GM10847 (cell line): ENCODE data around the gene NSL1.

Experiments used
- POLR2A ChIP-seq: IDR thresholded peaks from 2 replicates; pipeline ENCODE4 v1.6.1; 2011; ENCODE audit not compliant: insufficient read length; ENCODE audit errors: extremely low read depth

NSL1 gene

DNA sequence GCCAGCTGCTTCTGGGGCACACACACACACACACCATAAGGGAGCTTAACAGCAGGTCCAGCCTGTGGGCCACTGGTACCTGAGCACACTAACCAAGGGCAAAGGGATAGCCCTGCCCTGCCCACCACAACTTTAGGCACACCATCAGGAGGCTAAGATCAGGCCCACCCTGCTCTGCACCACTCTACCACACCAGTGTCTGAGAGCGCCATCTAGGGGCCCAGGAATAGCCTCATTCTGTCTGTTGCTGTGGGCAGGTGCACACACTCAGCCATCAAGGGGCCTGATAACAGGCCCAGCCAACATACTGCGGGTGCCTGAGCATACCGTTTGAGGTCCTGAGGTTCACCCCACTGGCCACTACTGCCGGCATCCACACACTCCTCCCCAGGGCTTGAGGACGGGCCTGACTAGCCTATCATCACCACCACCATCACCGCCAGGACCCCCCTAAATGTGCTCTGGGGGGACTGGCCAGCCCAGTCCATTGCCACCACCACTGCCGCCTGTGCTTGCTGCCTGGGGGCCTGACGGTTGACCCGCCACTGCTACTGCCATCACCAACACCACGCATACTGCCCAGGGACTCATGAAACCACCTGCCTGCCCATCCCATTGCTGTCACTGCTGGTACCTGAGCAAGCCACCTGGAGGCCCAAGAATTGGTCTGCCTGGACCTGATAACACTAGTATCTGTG is 31.3 kb downstream of the NSL1 start:
- no peak for TF ChIP-seq POLR2A

DNA sequence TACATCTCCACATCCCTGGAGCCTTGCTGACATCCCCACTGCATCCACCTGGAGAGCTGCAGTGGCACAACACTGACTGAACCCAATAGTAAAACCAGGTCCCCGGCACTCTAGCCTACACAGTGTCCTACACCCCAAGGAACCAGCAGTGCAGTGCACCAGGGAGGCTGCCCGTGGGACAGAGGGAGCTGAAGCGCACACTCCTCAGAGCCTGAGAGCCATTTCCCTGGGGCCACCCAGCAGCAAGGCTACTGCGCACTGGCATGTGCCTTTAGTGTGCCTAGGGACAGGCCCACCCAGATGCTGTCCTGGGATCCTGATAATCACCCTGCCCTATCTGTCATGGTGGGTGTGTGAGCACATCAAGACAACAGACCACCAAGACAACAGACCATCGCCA is 31.9 kb downstream of the NSL1 start:
- TF ChIP-seq POLR2A = no peak

DNA sequence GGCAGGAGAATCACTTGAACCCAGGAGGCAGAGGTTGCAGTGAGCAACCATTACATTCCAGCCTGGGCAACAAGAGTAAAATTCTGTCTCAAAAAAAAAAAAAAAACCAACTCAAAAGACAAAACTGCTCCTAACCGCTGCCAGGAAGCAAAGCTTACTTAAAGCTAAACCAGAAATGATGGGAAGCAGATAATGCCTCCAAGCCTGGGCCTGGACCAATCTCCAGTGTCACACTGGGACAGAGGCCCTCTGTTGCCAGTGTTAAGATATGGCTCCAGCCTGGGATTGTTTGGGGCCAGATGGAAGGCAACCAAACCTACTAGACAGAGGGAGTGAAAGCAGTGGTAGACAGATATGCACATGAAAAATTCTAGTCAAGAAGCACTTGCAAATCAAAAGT is 36.9 kb downstream of the NSL1 start:
- TF ChIP-seq POLR2A = no peak

DNA sequence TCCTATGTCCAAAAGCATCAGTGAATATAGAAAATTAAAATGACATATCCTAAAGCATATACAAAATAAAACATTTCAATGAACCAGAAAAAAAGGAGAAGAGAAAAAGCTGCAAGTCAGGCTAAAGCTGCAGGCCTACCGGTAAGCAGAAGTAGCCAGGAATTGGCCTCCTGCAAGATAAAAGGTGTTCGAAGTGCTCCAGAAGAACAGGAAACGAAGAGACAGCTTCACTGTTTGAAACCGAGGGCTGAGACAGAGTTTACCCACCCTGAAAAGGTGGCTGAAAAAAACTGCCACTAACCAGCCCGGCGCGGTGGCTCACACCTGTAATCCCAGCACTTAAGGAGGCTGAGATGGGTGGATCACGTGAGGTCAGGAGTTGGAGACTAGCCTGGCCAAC is 37.4 kb downstream of the NSL1 start:
- no peak for TF ChIP-seq POLR2A

DNA sequence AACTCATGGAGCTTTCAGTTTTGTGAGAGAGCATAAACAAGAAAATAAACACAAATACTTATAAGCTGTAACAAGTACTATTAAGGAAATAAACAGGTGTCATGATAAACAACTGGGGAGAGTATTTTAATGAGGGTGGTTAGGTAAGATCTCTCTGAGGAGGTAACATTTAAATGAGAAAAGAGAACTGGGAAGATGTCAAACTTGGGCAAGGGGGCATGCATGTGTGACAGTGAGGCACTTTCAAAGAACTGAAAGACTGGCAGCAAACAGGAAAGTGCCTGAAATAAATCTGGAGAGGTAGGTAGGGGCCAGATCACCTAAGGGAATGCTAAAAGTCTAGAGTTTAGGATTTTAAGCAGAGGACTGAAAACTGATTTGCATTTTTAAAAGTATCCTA is 37.8 kb downstream of the NSL1 start:
- TF ChIP-seq POLR2A = no peak

DNA sequence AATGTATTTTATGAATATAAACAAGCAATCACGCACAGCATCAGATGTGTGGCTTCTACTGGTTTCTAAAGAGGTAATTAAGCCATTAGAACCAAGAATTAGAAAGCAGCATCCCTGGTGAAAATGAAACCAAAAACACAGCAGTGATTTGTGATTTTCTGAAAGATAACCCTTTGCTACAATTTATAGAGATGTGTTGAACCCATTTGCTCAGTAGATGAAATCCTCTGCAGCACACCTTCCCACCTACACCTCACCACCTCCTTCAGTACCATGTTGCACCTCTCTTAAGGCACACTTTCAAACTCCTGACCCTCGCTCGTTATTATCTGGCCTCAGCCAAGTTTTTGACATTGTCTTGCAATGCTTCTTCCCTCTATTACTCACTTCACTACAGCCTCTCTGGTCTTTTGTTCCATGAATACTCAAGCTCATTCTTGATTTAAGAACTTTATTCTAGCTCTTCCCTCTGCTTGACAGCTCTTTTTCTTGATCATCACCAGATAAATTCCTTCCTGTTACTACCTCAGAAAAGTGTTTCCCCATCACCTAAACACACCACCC is 38.6 kb downstream of the NSL1 start:
- TF ChIP-seq POLR2A = no peak

DNA sequence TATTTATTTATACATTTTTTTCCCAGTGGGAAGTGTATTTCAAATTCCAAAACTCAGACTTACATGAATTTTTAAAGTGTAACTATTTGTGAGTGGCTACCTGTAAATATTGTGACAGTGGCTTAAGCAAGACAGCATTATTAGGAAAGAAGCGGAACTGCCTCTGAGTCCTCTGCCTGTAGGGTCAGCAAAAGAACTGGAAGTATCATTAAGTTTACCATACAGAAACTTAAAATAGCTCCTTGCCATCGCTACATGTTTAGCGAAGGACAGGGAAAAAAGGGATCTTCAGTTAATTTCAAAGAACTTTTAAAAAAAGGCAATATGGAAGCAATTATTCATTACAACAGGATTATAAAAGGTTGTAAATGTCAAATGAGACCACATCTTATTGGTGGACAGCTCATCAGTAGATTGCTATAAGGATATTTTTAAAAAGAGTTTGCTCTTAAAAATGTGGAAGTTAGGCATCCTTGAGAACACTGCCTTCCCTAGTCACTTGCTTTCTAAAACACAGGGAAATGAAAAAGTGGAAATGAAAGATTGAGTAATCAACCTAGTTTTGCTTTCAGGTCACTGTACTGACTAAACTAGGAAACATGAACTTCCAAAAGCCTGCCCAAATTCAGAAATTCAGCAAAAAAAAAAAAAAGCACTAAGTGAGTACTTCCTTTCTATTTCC is 39.2 kb downstream of the NSL1 start:
- TF ChIP-seq POLR2A = no peak

DNA sequence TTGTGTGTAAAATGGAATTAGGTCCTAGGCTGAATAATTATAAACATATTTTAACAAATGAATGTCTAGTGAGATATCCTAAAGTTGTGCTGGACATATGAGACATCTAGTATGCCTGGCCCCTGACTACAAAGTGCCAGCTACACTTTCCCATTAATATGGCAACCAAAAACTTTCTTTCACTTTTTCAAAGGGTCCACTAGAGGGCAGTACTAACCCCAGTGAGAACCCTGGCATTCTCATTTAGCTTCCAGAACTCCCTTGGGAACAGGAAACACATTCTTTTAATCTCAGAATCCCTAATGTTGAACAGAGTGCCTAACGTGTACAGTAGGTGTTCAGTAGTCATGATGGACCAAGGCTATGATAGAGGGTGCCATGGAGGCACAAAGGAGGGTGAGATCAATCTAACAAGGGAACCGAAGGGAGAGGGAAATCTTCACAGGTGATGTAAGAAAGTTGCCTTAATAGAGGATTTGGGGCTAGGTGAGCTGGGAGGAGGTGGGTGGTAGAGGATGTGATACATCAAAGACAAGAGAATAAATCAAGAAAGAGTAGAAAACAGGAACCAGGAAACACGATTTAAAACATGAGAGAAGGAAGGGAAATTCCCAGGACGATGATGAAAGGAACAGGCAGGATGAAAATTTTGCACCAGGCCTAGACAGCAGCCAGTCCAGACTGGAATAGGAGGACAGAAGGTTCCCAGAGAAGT is 41.6 kb downstream of the NSL1 start:
- TF ChIP-seq POLR2A = no peak

DNA sequence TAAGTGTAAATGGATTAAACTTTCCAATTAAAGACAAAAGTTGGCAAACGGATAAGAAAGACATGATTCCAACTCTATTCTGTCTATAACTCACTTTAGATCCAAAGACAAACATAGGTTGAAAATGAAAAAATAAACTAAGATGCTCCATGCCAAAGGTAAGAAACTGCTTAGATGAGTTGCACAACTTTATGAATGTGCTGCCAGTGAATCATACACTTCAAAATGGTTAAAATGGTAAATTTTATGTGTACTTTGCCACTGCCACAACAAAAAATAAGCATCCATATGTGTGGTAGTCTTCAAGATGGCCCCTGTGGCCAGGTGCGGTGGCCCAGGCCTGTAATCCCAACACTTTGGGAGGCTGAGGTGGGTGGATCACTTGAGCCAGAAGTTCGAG is 45.0 kb downstream of the NSL1 start:
- TF ChIP-seq POLR2A = no peak

DNA sequence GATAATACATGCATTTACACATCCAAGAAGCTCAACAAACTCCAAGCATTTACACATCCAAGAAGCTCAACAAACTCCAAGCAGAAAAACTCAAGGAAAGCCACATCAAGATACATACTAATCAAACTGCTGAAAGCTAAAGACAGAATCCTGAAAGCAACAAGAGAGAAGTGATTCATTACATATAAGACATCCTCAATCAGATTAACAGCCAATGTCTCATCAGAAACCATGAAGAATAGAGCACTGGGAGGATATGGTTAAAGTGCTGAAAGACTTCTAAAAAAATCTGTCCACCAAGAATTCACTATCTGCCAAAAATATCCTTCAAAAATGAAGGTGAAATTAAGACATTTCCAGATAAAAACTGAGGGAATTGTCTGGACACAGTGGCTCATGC is 46.3 kb downstream of the NSL1 start:
- TF ChIP-seq POLR2A = no peak

DNA sequence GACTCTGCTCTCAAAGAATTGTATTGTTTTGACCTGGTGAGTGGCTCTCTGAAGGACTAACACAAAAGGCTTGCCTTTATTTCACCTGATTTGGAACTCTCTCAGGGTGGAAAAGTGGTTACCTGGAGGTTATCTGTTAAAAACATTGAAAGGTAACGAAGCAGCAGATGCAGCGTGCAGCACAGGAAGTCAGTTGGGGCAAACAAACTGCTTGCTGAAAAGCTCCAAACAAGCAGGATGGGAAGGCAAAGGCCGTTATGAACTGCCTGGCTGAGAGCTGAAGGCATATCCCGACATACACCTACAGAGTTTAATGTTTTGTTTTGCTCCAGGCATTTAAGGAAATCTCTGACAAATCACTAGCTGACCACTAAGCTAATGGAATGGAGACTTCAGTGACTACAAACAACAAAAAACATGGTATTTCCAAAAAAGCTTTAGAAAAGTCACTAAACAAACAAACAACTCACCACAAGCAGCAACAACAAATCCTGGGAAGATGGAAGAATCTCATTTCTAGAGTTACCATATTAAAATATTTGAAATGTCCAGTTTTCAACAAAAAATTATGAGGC is 47.6 kb downstream of the NSL1 start:
- TF ChIP-seq POLR2A = no peak

DNA sequence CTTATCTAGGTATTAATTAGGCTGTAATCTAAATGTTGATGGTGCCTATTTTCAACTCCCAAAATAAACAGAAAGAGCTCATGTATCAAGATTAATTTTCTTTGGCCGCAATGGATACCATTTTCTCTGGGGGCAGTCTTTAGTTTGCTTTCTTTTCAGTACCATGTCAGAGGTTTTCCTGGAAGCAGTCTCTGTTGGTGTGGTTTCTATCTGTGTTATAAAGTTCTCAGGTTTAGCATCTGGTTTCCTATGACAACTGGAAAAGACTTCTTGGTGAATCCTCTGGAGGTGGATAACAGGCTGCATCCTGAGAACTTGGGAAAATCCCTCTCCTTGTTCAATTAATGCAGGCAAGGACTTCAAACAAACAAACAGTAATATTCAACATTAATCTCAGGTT is 53.2 kb downstream of the NSL1 start:
- TF ChIP-seq POLR2A = no peak

DNA sequence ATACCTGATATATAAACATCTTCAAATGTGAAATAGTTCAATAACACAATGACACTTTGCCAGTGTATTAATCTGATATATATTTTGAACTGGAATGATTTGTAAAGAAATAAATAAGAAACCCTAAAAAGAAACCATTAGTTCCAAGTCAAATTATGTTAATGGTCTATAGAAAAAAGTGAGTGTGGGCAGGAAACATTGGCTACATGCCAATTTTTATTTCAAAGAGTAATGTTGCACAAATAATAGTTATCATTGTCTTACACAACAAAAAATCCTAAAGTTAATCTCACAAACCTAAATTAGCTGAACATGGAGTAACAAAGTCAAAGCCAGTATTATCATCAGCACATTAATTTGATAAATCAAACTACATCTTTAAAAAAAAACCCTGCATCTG is 54.0 kb downstream of the NSL1 start:
- TF ChIP-seq POLR2A = no peak

DNA sequence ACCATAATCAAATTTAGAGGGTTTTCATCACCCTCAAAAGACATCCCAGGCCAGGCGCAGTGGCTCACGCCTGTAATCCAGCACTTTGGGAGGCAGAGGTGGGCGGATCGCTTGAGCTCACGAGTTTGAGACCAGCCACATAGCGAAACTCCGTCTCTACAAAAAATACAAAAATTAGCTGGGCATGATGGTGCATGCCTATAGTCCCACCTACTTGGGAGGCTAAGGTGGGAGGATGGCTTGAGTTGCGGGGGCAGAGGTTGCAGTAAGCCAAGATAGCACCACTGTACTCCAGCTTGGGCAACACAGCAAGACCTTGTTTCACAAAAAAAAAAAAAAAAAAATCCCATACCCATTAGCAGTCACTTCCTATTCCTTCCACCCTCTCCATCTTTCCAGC is 58.5 kb downstream of the NSL1 start:
- TF ChIP-seq POLR2A = no peak

DNA sequence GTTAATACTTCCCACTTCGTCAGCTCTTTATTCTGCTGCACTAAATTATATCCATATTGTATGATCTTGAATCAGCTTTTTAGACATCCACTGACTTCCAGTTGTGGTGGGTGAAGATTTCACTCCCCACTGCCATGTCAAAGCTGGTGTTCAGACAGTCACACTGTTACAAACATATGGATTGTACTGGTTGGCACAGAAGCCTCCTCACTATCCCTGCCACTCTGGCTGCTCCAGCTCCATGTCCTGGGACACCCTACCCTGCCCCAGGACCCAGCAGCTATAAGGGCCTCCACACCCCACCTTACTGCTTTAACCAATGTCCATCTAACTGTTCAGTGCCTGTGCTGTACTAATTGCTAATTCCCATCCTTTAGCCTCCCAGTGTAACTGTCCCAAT is 59.9 kb downstream of the NSL1 start:
- TF ChIP-seq POLR2A = no peak

DNA sequence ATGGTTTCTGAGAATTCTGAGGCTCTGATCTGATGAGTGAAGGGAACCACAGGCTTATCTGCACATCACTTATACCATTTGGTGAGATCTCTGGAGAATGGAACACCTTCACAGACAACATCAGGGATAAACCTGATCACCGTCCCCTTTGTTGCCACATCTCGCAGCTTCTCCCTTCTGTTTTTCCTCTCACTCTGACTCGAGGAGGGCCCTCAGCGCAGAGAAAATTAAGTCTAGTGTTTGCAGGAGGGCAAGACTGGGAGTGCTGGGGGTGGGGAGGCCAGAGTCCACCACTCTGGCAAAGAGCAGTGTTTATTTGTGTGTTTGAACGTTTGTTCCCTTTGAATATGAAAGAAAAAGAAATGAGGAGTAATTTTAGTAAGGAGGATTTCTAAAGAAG is 63.0 kb downstream of the NSL1 start:
- TF ChIP-seq POLR2A = no peak
